Measurements from ENCODE around the gene CAPN15.
"Not testable (repeated sequence)": the region's sequence is repeated elsewhere in the genome, so short reads cannot be mapped to it uniquely, and the experiment has no call there.

Gene CAPN15

DNA sequence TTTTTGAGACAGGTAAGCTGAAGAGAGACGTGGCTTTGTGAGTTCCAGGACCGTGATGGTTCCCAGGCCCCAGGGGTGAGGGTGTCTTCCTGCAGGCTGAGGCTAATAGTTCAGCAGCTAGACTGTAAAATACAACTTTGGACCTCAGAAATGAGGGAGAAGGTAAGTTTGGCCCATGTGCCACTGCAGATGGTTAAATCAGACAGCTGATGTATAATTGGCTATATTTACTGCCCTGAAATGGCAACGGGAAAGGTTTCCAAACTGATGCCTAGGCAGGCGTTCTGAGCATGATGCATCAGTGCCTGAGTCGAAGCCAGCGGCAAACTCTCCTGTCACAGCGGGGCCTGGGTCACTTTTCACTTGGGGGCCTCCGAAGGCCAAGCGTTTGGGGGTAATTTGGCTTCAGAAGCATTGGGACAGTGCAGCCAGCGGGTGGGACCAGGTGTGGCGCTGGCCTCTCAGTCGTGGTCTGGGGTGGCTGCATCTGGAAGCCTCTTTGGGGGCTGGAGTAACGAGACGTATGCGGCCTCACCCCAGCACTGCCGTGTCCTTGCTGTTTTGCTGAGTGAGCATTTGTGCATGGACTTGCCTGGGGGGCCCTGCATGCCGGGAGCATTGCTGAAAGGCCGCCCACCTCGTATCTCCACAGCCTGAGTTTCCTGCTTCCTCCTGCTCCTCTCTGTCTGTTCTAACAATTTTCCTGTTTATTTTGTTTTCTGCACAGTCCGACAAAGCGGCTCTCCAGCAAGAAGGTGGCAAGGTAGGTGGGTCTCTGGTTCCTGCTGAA is 31.2 kb upstream of the CAPN15 start:
- Histone ChIP-seq H3K27me3 (ENCODE audit: insufficient read depth, low read length) (no peaks in the 10 kb centered on the region), H3K4me3 (ENCODE audit: low read length) (no peak overlapping the region), H3K36me3 (ENCODE audit: insufficient read depth, low read depth, low read length) (no peaks in the 10 kb centered on the region; the same call in 1 of the 2 replicates), H3K9ac (ENCODE audit: low read depth, low read length) (no peak overlapping the region), H3K27ac (ENCODE audit: low read length) (no peak overlapping the region), H3K4me1 (ENCODE audit: insufficient read depth, low read length) (peaks cover 2% of the 10 kb centered on the region; the same call in 1 of the 2 replicates), H3K9me3 (ENCODE audit: insufficient read depth, low read depth, low read length) (no peaks in the 10 kb centered on the region)

DNA sequence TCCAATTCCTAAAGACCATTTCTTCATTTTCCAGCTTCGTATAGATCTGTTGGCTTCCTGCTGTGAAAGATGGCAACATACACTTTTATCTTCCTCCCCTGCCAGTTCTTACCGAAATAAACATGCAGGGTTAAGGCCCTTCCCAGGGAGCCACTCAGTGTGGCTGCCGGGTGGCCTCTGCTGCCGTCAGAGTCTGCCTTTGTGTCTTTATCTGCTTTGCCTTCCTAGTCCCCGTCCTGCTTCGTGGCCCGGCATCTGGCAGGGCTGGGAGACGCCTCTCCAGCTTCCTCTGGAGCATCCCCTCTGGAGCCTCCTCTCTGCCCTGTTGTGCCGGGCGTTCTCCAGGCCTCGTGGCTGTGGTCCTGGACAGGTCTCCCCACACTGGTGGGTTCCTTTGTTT is 30.3 kb upstream of the CAPN15 start:
- no peaks in the 10 kb centered on the region for H3K9me3 ChIP-seq (ENCODE audit: insufficient read depth, low read depth, low read length)
- H3K9ac ChIP-seq (ENCODE audit: low read depth, low read length) = no peak overlapping the region
- H3K4me3 ChIP-seq (ENCODE audit: low read length) = no peak overlapping the region
- H3K27ac ChIP-seq (ENCODE audit: low read length) = no peak overlapping the region
- no peaks in the 10 kb centered on the region for H3K4me1 ChIP-seq (ENCODE audit: insufficient read depth, low read length)
- no peaks in the 10 kb centered on the region; the same call in 1 of the 2 replicates for H3K36me3 ChIP-seq (ENCODE audit: insufficient read depth, low read depth, low read length)
- no peaks in the 10 kb centered on the region for H3K27me3 ChIP-seq (ENCODE audit: insufficient read depth, low read length)

DNA sequence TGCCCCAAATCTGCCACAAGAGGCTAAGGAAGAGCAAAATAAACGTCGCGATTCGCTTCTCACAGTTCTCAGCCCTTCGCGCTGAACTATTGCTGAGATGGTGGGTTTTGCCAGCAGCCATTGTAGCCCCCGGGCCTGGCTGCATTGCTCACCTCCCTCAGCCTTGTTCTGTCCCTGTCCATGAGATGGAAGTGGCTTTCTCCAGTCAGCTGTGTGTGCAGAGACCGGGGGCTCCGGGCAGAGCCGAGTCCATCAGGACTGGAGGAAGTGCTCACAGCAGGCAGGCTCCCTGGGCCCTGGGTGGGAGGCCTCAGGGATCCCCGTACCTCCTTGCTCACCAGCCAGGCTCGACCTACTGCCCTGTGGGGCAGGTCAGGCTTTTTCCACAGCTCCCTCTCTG is 27.6 kb upstream of the CAPN15 start:
- Histone ChIP-seq H3K4me3 (ENCODE audit: low read length) (no peak overlapping the region), H3K36me3 (ENCODE audit: insufficient read depth, low read depth, low read length) (no peaks in the 10 kb centered on the region; the same call in 1 of the 2 replicates), H3K4me1 (ENCODE audit: insufficient read depth, low read length) (no peaks in the 10 kb centered on the region), H3K27ac (ENCODE audit: low read length) (no peak overlapping the region), H3K9ac (ENCODE audit: low read depth, low read length) (no peak overlapping the region), H3K27me3 (ENCODE audit: insufficient read depth, low read length) (no peaks in the 10 kb centered on the region), H3K9me3 (ENCODE audit: insufficient read depth, low read depth, low read length) (no peaks in the 10 kb centered on the region)

DNA sequence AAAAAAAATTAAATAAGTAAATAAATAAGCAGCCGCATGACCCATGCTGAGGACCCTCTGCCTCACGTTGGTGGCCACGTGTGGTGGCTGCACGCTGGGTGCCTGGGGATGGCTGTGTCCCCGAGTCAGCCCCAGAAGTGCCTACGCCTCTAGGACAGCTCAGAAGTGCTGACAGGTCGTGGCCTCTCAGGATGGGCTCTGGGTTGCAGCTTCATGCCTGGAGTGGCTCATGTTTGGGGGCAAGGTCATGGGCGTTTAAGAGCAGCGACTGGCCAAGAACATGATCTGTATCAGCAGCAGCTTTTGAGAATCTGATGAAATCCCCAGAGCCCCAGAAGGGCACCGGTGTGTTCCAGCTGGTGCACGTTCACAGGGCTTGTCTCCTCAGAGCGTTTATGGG is 26.8 kb upstream of the CAPN15 start:
- Histone ChIP-seq H3K36me3 (ENCODE audit: insufficient read depth, low read depth, low read length) (no peaks in the 10 kb centered on the region; the same call in 1 of the 2 replicates), H3K9ac (ENCODE audit: low read depth, low read length) (no peak overlapping the region), H3K9me3 (ENCODE audit: insufficient read depth, low read depth, low read length) (no peaks in the 10 kb centered on the region), H3K4me3 (ENCODE audit: low read length) (no peak overlapping the region), H3K27me3 (ENCODE audit: insufficient read depth, low read length) (no peaks in the 10 kb centered on the region), H3K27ac (ENCODE audit: low read length) (no peak overlapping the region), H3K4me1 (ENCODE audit: insufficient read depth, low read length) (no peaks in the 10 kb centered on the region)

DNA sequence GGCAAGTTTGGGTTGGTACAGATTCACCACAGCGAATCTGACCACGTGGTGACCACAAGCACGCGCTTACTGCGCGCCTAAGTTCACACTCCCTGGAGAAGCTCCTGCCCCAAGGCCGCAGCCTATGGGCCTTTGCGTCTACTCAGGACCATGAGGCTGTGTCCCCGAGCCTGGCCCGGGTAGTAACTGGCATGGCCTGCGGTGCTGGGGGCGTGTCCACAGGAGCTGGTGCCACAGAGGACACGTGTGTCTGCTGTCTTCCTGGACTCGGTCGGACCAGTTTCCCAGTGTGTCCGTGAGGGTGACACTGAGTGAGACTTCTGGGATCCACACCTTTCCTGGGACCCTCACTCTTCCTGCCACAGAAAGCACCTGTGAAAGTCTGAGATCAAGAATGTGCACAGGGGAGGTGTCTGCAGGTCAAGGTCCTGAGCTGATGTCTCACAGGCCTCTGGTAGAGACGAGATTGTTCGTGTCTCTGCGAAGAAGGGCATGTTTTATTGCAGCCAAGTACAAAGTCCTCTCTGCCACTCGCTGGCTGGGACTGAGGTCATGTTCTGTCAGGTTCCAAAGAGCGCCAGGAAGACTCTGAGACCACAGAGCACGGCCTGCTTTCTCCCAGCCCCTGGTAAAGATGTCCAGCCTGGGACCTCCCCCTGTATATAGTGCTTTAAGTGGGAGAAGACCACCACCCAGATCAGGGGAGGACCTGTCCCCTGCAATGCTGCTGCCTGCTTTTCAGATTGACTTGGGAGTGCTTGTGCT is 25.2 kb upstream of the CAPN15 start:
- no peaks in the 10 kb centered on the region for H3K9me3 ChIP-seq (ENCODE audit: insufficient read depth, low read depth, low read length)
- H3K36me3 ChIP-seq (ENCODE audit: insufficient read depth, low read depth, low read length) = no peaks in the 10 kb centered on the region; the same call in 1 of the 2 replicates
- no peaks in the 10 kb centered on the region for H3K27me3 ChIP-seq (ENCODE audit: insufficient read depth, low read length)
- H3K4me1 ChIP-seq (ENCODE audit: insufficient read depth, low read length) = no peaks in the 10 kb centered on the region
- H3K4me3 ChIP-seq (ENCODE audit: low read length) = no peak overlapping the region
- no peak overlapping the region for H3K27ac ChIP-seq (ENCODE audit: low read length)
- no peak overlapping the region for H3K9ac ChIP-seq (ENCODE audit: low read depth, low read length)

DNA sequence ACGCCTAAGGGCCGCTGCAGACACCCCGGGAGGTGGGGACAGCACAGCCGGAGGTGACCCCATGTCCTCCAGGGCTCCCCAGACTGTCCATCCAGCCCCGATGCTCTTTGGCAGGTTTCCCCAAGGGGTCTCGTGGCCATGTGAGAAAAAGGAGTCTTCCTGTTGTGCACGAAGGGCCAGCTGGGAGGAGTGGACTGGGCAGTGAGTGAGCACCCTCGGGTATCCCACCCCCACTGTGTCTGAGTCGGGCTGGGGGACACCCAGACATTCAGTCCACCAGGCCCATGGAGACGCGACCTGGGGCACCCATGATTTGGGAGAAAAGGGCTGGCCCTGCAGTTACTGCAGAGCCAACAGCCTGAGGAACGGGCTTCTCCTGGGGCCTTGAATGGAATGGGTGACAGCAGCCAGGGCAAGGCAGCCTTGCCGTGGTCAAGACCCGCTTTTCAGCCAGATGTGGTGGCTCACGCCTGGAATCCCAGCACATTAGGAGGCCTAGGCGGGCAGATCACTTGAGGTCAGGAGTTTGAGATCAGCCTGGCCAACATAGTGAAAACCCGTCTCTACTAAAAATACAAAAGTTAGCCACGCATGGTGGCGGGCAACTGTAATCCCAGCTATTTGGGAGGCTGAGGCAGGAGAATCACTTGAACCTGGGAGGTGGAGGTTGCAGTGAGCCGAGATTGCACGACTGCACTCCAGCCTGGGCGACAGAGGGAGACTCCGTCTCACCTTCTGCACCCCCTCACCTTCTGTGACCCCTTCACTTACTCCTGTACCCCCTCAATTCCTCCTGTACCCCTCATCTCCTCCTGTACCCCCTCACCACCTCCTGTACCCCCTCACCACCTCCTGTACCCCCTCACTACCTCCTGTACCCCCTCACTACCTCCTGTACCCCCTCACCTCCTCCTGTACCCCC is 24.1 kb upstream of the CAPN15 start:
- H3K4me3 ChIP-seq (ENCODE audit: low read length) = no peak overlapping the region
- no peaks in the 10 kb centered on the region; the same call in 1 of the 2 replicates for H3K36me3 ChIP-seq (ENCODE audit: insufficient read depth, low read depth, low read length)
- no peaks in the 10 kb centered on the region for H3K9me3 ChIP-seq (ENCODE audit: insufficient read depth, low read depth, low read length)
- no peaks in the 10 kb centered on the region for H3K27me3 ChIP-seq (ENCODE audit: insufficient read depth, low read length)
- H3K9ac ChIP-seq (ENCODE audit: low read depth, low read length) = no peak overlapping the region
- no peak overlapping the region for H3K27ac ChIP-seq (ENCODE audit: low read length)
- no peaks in the 10 kb centered on the region for H3K4me1 ChIP-seq (ENCODE audit: insufficient read depth, low read length)

DNA sequence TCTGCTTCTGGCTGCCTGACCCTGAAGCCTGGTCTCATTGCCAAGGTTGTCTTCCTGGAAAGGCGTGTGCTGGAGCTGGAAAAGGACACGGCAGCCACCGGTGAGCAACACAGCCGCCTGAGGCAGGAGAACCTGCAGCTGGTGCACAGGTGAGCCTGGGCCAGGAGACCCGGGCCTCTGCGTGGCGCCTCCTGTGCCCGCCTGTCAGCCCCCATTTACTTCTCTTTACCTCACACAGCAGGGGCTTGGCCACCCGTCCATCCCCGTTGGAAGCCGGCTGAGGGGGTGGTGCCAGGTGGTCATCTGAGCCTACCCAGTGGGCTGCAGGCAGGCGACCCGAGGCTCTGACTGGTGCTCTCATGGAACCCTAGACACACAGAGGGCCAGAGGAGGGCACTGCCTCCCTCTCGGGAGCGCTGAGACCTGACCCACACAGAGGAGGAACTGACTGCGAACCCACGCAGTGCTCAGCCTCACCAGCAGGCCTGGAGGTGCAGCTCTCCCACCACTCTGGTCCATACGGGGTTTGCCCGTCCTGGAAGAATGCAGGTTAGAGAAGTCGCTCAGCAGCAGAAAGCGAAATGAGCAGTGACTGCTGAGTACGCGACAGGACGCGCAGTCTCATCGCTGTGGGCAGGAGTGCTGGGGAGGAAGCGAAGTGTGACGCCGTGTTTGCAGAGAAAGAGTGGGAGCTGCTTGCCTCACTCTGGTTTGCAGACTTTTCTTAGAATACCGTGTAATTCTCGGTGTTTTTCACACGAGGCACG is 21.9 kb upstream of the CAPN15 start:
- no peak overlapping the region for H3K27ac ChIP-seq (ENCODE audit: low read length)
- H3K27me3 ChIP-seq (ENCODE audit: insufficient read depth, low read length) = no peaks in the 10 kb centered on the region
- H3K36me3 ChIP-seq (ENCODE audit: insufficient read depth, low read depth, low read length) = no peaks in the 10 kb centered on the region
- H3K4me3 ChIP-seq (ENCODE audit: low read length) = no peak overlapping the region
- H3K9ac ChIP-seq (ENCODE audit: low read depth, low read length) = no peak overlapping the region
- H3K9me3 ChIP-seq (ENCODE audit: insufficient read depth, low read depth, low read length) = no peaks in the 10 kb centered on the region
- no peaks in the 10 kb centered on the region for H3K4me1 ChIP-seq (ENCODE audit: insufficient read depth, low read length)

GRCh38 chr16:506246-506546 is 21.3 kb upstream of the CAPN15 start:
- H3K27me3 ChIP-seq (ENCODE audit: insufficient read depth, low read length) = no peaks in the 10 kb centered on the region

GRCh38 chr16:507527-507926 is 20.0 kb upstream of the CAPN15 start:
- H3K9me3 ChIP-seq (ENCODE audit: insufficient read depth, low read depth, low read length); H3K27ac ChIP-seq (ENCODE audit: low read length); H3K4me1 ChIP-seq (ENCODE audit: insufficient read depth, low read length): not testable (repeated sequence)

More at GRCh38 chr16:506246-506546, 21.3 kb upstream of the CAPN15 start:
- Histone ChIP-seq H3K9me3 (ENCODE audit: insufficient read depth, low read depth, low read length) (no peaks in the 10 kb centered on the region), H3K4me3 (ENCODE audit: low read length) (no peak overlapping the region), H3K9ac (ENCODE audit: low read depth, low read length) (no peak overlapping the region), H3K36me3 (ENCODE audit: insufficient read depth, low read depth, low read length) (no peaks in the 10 kb centered on the region), H3K27ac (ENCODE audit: low read length) (no peak overlapping the region), H3K4me1 (ENCODE audit: insufficient read depth, low read length) (no peaks in the 10 kb centered on the region)

DNA sequence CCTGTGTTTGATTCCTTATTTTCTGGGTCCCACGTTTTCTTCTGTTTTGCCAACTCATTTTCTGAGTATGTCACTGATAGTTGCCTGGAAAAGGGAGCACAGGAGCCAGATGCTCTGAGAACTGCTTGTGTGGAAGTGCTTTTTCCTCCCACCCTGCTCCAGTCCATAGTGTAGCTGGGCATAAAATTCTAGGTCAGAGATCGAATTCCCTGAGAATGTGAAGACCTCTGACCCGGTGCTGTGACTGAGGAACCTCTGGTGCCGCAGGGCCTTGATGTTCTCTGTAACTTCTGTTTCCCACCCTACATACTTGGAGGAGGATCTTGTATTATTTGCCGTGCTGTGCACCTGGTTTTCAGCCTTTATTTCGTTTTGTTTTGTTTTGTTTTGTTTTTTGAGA is 19.5 kb upstream of the CAPN15 start:
- Histone ChIP-seq H3K36me3 (ENCODE audit: insufficient read depth, low read depth, low read length) (no peaks in the 10 kb centered on the region), H3K4me3 (ENCODE audit: low read length) (no peak overlapping the region), H3K9me3 (ENCODE audit: insufficient read depth, low read depth, low read length) (no peaks in the 10 kb centered on the region), H3K27ac (ENCODE audit: low read length) (no peak overlapping the region), H3K27me3 (ENCODE audit: insufficient read depth, low read length) (no peaks in the 10 kb centered on the region), H3K4me1 (ENCODE audit: insufficient read depth, low read length) (no peaks in the 10 kb centered on the region), H3K9ac (ENCODE audit: low read depth, low read length) (no peak overlapping the region)

More at GRCh38 chr16:507527-507926, 20.0 kb upstream of the CAPN15 start:
- not testable (repeated sequence) for H3K4me3 ChIP-seq (ENCODE audit: low read length); H3K9ac ChIP-seq (ENCODE audit: low read depth, low read length); H3K27me3 ChIP-seq (ENCODE audit: insufficient read depth, low read length); H3K36me3 ChIP-seq (ENCODE audit: insufficient read depth, low read depth, low read length)

Data from iPS-20b (cell line).